ENCODE data around the gene ANK2.

The ANK2 gene

DNA sequence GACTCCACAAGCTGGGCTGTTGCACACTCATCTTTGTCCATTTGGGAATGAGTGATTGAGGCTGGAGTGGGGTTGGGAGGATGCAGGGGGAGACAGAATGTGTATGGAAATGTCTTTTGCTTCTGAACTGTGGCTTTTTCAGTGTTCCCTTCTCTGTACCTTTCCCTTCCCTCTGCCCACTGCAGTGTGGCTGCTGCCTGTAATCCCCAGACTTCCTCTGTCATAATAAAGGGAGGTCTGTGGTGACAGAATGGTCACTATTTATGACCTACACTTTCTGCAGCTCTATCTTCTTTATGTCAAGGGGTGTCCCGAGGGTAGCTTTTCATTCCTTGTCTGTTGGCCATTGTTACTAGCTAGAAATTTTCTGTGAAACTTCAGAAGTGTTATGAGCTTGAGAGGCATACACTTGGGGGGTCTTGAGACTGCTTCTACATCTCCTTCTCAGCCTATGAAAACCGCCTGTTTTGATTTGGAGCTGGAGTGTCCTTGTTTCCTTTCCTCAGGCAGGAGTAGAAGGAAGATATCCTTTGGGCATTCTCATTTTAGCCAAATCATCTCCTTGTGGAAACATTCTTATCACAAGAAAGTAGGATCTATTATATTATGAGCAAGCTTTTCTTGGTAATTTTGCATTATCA, 63.0 kb downstream of the ANK2 start:
- H3K9me3 ChIP-seq, result no peaks in the 10 kb centered on the region
- no peak overlapping the region for H3K9ac ChIP-seq
- H3K27me3 ChIP-seq, result no peaks in the 10 kb centered on the region
- TF ChIP-seq Cebpa-rat (IDR thresholded peaks at IDR 0.05), result no peak
- H3K36me3 ChIP-seq, result no peaks in the 10 kb centered on the region
- no peak overlapping the region for H3K4me2 ChIP-seq
- H4K20me1 ChIP-seq, result no peaks in the 10 kb centered on the region
- H3K27ac ChIP-seq, result no peak overlapping the region
- no peak overlapping the region for H3K4me3 ChIP-seq
- no peaks in the 10 kb centered on the region for H3K4me1 ChIP-seq

DNA sequence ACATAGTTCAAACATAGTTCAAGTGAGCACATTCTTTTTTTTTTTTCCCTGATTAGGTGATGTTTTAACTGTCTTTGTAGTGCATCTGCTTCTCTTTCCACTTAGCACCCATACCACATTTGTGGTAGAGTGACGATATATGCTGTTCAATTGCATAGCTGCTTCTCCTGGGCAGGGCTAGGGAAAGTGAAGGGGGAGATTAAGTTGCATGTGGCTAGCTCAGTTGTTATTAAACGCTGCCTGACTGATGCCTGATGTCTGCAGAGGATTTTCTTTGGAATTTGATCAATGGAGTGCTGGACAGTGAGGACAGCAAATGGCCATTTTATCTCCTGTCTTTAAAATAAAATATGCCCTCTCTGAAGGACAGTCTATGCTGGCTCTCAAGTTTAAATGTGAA, 63.7 kb downstream of the ANK2 start:
- Histone ChIP-seq H3K4me1 (no peaks in the 10 kb centered on the region), H3K9me3 (no peaks in the 10 kb centered on the region), H3K4me2 (no peak overlapping the region), H3K27ac (no peak overlapping the region), H3K4me3 (no peak overlapping the region), H3K9ac (no peak overlapping the region), H4K20me1 (no peaks in the 10 kb centered on the region), H3K27me3 (no peaks in the 10 kb centered on the region), H3K36me3 (no peaks in the 10 kb centered on the region)
- TF ChIP-seq Cebpa-rat (IDR thresholded peaks at IDR 0.05), result no peak

- no peak for TF ChIP-seq Cebpa-rat (IDR thresholded peaks at IDR 0.05)
- H3K4me3 ChIP-seq, result no peak overlapping the region
- no peaks in the 10 kb centered on the region for H4K20me1 ChIP-seq
- no peaks in the 10 kb centered on the region for H3K4me1 ChIP-seq
- H3K36me3 ChIP-seq, result no peaks in the 10 kb centered on the region
- H3K9ac ChIP-seq, result no peak overlapping the region
- no peak overlapping the region for H3K4me2 ChIP-seq
- no peaks in the 10 kb centered on the region for H3K27me3 ChIP-seq
- H3K27ac ChIP-seq, result no peak overlapping the region
- H3K9me3 ChIP-seq, result no peaks in the 10 kb centered on the region
These were observed 65.4 kb downstream of the ANK2 start for GRCh38 chr4:113114884-113115283.

DNA sequence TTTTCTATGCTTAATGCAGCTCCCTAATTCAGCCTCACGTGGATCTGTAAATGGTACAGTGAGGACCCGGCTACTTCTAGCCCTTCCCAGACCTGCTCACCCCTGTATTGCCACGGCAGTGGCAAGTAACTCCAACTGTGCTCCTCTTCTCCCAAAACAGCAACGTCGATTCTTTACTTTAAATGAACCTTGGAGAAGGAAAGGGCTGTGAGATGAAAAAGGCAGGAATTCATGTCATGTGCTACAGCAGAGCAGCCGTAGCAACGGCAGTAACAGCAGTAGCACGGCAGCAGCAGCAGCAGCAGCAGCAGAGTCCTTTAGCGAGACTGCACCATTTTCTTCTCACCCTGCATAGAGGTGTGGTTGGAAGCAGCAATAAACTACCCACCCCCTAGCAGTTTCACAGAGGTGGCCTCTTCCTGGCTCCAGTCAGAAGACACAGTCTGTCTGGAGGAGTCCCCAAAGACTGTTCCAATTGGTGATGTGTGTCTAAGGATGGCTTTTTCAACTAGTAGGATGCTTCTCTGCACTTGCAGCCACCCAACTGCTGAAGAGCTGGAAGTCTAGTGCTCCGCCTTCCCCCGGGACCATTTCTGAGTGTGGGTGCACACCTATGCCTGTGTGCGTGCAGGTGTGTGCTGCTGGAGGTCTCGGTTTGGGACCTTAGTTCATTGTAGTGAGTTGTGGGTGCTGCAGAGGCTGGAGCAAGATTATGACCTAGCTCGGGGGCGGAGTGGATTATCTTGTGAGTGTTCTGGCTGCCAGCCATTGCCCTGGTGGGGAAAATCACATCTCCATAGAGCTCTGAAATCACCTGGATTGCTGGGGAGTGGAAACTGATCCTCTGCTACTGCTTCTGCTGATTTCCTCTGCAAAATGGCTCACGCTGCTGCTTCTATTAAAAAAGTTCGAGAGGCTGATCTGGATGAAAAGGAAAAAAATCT, 67.2 kb downstream of the ANK2 start:
- H3K9ac ChIP-seq, result no peak overlapping the region
- no peak overlapping the region for H3K4me2 ChIP-seq

DNA sequence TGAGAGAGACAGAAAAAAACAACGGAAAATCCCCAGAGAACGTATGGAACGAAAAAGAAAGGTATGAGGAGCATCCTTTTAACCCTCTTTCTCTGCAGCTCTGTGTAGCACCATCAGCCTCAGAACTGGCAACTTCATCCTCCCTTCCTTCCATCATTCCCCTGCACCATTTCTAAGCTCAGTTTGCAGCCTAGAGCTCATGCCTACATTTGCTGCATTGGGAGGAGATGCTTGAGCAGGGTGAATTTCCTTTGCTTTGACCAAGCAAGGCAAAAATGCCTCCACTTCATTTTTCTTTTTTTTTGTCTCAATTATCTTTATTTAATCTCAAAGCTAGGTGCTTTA, 67.9 kb downstream of the ANK2 start:
- H3K27me3 ChIP-seq, result no peaks in the 10 kb centered on the region
- H3K4me3 ChIP-seq, result no peak overlapping the region
- no peak overlapping the region for H3K9ac ChIP-seq
- no peak overlapping the region for H3K27ac ChIP-seq
- H4K20me1 ChIP-seq, result no peaks in the 10 kb centered on the region
- no peak overlapping the region for H3K4me2 ChIP-seq
- no peaks in the 10 kb centered on the region for H3K36me3 ChIP-seq
- no peaks in the 10 kb centered on the region for H3K9me3 ChIP-seq
- no peak for TF ChIP-seq Cebpa-rat (IDR thresholded peaks at IDR 0.05)
- H3K4me1 ChIP-seq, result no peaks in the 10 kb centered on the region

More for the DNA sequence above, 67.2 kb downstream of the ANK2 start:
- Histone ChIP-seq H3K9me3 (no peaks in the 10 kb centered on the region), H3K27me3 (no peaks in the 10 kb centered on the region), H3K36me3 (no peaks in the 10 kb centered on the region), H3K27ac (no peak overlapping the region), H3K4me3 (no peak overlapping the region), H3K4me1 (no peaks in the 10 kb centered on the region), H4K20me1 (no peaks in the 10 kb centered on the region)
- TF ChIP-seq Cebpa-rat (IDR thresholded peaks at IDR 0.05), result no peak

- Histone ChIP-seq H3K4me2 (no peak overlapping the region), H3K36me3 (no peaks in the 10 kb centered on the region)
- TF ChIP-seq Cebpa-rat (IDR thresholded peaks at IDR 0.05), result no peak
These were observed 72.6 kb downstream of the ANK2 start for GRCh38 chr4:113122066-113122465.

DNA sequence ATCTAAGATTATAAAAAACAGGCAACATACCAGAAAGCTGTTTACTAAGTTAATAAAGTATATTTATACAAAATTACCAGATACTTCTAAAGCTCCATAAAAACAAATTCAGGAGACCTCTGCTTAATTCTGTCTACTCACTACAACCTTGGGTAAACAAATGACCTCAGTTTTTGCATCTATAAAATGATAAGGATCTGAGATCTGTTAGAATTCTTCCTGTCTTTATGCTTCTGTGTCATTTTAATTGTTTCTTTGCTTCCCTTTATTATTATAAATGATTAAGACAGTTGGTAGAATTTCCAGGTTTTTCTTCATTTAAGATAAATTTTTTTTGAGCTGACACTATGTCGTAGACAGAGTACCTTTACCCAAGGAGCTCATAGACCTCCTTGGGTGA, 76.0 kb downstream of the ANK2 start:
- no peaks in the 10 kb centered on the region for H3K9me3 ChIP-seq
- no peak overlapping the region for H3K4me2 ChIP-seq
- H3K27ac ChIP-seq, result no peak overlapping the region
- no peaks in the 10 kb centered on the region for H3K36me3 ChIP-seq
- TF ChIP-seq Cebpa-rat (IDR thresholded peaks at IDR 0.05), result no peak
- no peak overlapping the region for H3K4me3 ChIP-seq
- H3K27me3 ChIP-seq, result no peaks in the 10 kb centered on the region
- no peaks in the 10 kb centered on the region for H3K4me1 ChIP-seq
- no peaks in the 10 kb centered on the region for H4K20me1 ChIP-seq
- no peak overlapping the region for H3K9ac ChIP-seq

More at GRCh38 chr4:113122066-113122465, 72.6 kb downstream of the ANK2 start:
- H3K4me1 ChIP-seq, result no peaks in the 10 kb centered on the region
- no peak overlapping the region for H3K27ac ChIP-seq
- no peak overlapping the region for H3K4me3 ChIP-seq
- H3K9ac ChIP-seq, result no peak overlapping the region
- H3K27me3 ChIP-seq, result no peaks in the 10 kb centered on the region
- no peaks in the 10 kb centered on the region for H3K9me3 ChIP-seq
- H4K20me1 ChIP-seq, result no peaks in the 10 kb centered on the region

DNA sequence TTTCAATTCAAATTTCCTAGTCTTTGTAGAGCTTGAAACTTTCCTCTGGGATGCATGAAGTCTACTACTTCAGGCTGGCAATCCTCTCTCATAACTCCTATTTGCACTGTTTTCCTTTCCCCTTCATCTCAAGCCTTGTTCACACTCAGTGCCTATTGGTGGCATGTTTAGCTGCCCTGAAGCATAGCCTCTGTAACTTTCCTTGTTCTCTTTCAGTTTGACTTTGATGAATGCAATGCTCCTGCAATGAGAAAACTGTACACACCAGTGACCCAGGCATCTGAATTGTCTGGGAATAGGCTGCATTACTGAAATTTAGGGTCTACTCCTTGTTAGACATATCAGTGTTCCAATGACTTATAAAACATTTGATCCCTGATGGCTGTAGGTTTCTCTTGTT, 81.7 kb downstream of the ANK2 start:
- no peak overlapping the region for H3K27ac ChIP-seq
- no peaks in the 10 kb centered on the region for H3K27me3 ChIP-seq
- no peaks in the 10 kb centered on the region for H3K4me1 ChIP-seq
- H3K4me3 ChIP-seq, result no peak overlapping the region
- no peaks in the 10 kb centered on the region for H4K20me1 ChIP-seq
- TF ChIP-seq Cebpa-rat (IDR thresholded peaks at IDR 0.05), result no peak
- H3K9ac ChIP-seq, result no peak overlapping the region
- H3K4me2 ChIP-seq, result no peak overlapping the region
- no peaks in the 10 kb centered on the region for H3K9me3 ChIP-seq
- no peaks in the 10 kb centered on the region for H3K36me3 ChIP-seq

GRCh38 chr4:113131621-113132020, 82.2 kb downstream of the ANK2 start:
- H3K9me3 ChIP-seq, result no peaks in the 10 kb centered on the region
- no peak overlapping the region for H3K9ac ChIP-seq
- no peak overlapping the region for H3K27ac ChIP-seq
- H3K4me2 ChIP-seq, result no peak overlapping the region
- no peaks in the 10 kb centered on the region for H4K20me1 ChIP-seq
- no peak overlapping the region for H3K4me3 ChIP-seq
- H3K36me3 ChIP-seq, result no peaks in the 10 kb centered on the region
- H3K4me1 ChIP-seq, result no peaks in the 10 kb centered on the region
- H3K27me3 ChIP-seq, result no peaks in the 10 kb centered on the region
- no peak for TF ChIP-seq Cebpa-rat (IDR thresholded peaks at IDR 0.05)

DNA sequence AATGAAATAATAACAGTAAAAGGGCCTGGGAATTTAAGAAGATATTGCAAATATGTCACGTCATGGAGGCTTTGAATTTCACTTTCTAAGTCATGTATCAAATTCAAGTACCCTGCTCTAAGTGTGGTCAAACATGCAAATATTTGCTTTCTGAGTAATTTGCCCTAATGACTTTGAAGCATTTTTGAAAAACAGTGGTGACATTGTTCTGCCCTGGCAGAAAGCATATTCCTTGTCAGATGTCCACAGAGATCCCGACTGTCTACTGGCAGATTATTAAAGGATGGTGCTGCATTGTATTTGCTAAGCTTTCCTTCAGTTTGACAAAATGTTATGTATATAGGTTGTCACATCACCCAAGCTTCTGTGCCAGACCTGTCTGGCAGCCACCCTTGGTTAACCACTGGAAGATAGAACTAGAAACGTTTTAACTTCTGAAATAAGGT, 92.5 kb downstream of the ANK2 start:
- Histone ChIP-seq H3K4me3 (no peak overlapping the region), H3K36me3 (no peaks in the 10 kb centered on the region), H3K27ac (no peak overlapping the region), H3K27me3 (no peaks in the 10 kb centered on the region), H4K20me1 (no peaks in the 10 kb centered on the region), H3K4me2 (no peak overlapping the region), H3K9ac (no peak overlapping the region), H3K4me1 (peaks cover 11% of the 10 kb centered on the region), H3K9me3 (no peaks in the 10 kb centered on the region)
- TF ChIP-seq Cebpa-rat (IDR thresholded peaks at IDR 0.05), result no peak

All from BLaER1 (cell line).